ENCODE data around the gene MUC6.

DNA sequence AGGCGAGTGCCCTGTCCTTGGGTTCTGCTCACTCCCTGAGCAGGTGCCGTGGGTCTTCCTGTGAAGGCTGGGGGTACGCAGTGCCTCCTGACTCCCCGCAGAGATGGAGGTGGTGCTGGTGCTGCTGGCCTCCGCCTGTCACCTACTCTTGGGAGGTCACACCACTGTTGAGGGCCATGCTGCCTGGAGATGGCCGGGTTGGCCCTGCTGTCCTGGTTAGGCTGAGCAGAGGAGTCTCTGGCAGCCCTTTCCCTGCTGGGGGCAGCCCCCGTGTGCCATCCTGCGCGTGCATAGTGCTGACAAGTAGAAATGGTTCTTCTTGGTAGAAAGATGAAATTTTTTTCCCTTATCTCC lies 49.6 kb downstream of the MUC6 start:
- TF ChIP-seq, protein P1, sequence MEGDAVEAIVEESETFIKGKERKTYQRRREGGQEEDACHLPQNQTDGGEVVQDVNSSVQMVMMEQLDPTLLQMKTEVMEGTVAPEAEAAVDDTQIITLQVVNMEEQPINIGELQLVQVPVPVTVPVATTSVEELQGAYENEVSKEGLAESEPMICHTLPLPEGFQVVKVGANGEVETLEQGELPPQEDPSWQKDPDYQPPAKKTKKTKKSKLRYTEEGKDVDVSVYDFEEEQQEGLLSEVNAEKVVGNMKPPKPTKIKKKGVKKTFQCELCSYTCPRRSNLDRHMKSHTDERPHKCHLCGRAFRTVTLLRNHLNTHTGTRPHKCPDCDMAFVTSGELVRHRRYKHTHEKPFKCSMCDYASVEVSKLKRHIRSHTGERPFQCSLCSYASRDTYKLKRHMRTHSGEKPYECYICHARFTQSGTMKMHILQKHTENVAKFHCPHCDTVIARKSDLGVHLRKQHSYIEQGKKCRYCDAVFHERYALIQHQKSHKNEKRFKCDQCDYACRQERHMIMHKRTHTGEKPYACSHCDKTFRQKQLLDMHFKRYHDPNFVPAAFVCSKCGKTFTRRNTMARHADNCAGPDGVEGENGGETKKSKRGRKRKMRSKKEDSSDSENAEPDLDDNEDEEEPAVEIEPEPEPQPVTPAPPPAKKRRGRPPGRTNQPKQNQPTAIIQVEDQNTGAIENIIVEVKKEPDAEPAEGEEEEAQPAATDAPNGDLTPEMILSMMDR (conservative IDR thresholded peaks at IDR 0.05; ENCODE audit: low read depth, low read length), result no peak
- no peak for TF ChIP-seq EZH2 (IDR thresholded peaks at IDR 0.05; ENCODE audit: borderline replicate concordance, low read depth, low read length, poor library complexity, severe bottlenecking)
